HEK293T (cell line): Measurements from ENCODE around the gene SOX4.

ENCODE experiments used
- FOXK2 ChIP-seq: fragments of 450-650 bp; IDR thresholded peaks from 2 replicates; pipeline ENCODE4 v1.6.1; 2016; ENCODE audit warnings: mild to moderate bottlenecking
- SUZ12 ChIP-seq: fragments of 450-650 bp; IDR thresholded peaks from 2 replicates; pipeline ENCODE4 v1.6.1; 2016; ENCODE audit warnings: mild to moderate bottlenecking

- TF ChIP-seq SUZ12 (no peak), FOXK2 (no peak)
Measured at GRCh38 chr6:21565431-21565830, 28.1 kb upstream of the SOX4 start.
